Fibroblast of skin of left biceps (primary cell): ENCODE measurements around the gene SFMBT2.

Source experiments
- DNase-seq, 2 experiments: peaks; one replicate each; pipeline ENCODE4 v3.0.0-alpha.2; 2013; ENCODE audit warnings: low read depth in 2 of 2

The SFMBT2 gene

DNA sequence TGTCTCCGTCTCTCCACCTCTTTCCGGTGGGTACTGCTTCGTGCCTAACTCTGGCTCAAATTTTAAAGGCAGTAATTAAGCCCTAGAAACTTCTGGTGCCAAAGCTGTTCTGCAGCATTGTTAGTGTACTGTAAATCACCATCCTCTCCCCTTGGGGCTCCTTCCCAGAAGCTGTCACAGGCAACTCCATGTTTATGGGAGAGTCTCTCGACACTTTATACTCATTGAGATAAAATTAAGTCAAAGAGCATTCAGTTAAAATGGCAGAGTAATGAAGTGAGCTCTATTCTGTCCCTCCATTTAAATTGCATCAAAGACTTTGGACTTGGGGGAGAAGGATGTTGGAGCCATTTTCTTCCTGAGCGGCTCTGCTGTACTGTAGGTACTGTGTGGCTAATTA, 274.8 kb downstream of the SFMBT2 start:
- DNase-seq, result no peak

DNA sequence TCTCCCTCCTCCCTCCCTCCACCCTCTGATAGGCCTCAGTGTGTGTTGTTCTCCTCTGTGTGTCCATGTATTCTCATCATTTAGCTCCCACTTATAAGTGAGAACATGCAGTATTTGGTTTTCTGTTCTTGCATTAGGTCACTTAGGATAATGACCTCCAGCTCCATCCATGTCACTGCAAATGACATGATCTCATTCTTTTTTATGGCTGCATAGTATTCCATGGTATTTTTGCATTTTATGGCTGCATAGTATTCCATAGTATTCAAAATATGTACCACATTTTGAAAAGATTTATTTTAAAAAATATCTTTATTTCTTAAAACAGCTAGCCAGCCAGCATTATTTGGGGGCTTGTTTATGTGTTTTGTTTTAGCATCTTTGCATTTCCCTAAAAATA, 275.6 kb downstream of the SFMBT2 start:
- DNase-seq, result no peak

DNA sequence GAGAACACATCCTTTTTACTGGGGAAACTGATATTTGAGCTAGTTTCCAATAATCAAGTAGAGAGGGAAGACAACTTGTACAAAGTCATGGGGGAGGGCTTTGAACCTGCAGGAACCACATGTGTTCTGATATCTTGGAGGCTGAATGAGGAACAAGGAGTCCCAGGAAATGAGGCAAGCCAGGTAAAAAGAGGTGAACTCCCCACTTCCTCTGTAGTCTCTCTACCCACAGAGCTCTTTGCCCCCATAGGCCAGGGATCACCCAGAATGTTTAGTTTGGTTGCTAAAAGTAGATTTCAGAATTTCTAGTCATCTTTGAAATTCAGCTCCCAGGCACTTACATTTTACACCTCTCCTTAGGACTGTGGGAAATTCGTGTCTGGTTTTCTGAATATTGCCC, 276.4 kb downstream of the SFMBT2 start:
- no peak for DNase-seq

DNA sequence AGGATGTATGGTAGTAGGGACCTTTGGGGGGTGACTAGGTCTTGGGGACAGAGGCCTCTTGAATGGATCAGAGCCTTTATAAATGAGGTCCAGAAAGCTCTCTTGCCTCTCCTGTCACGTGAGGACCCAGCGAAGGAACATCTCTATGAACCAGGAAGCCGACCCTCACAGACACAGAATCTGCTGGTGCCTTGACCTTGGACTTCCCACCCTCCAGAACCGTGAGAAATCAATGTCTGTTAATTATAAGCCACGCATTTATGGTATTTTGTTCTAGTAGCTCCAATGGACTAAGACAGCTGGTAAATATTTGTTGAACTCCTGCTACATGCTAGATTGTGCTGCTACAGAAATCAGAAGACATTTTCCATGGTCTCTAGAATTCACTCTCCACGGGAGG, 276.9 kb downstream of the SFMBT2 start:
- no peak for DNase-seq

DNA sequence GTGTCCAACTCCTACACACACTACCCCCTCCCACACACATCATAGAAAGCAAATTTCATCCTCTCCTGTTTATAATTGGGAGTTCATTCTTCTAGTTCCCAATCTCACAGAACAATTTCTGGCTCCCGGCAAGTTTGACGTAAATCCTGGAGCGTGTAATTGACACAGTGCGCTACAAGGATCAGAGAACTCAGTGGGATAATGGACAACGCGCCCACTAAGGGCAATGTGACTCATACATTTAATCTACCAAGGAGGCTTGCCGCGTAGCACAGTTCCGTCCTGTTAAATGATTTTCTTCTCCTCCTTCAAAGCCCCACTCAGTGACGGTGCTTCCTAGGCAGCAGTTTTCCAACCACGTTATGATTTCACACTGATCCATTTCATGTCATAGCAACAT, 277.6 kb downstream of the SFMBT2 start:
- no peak for DNase-seq

DNA sequence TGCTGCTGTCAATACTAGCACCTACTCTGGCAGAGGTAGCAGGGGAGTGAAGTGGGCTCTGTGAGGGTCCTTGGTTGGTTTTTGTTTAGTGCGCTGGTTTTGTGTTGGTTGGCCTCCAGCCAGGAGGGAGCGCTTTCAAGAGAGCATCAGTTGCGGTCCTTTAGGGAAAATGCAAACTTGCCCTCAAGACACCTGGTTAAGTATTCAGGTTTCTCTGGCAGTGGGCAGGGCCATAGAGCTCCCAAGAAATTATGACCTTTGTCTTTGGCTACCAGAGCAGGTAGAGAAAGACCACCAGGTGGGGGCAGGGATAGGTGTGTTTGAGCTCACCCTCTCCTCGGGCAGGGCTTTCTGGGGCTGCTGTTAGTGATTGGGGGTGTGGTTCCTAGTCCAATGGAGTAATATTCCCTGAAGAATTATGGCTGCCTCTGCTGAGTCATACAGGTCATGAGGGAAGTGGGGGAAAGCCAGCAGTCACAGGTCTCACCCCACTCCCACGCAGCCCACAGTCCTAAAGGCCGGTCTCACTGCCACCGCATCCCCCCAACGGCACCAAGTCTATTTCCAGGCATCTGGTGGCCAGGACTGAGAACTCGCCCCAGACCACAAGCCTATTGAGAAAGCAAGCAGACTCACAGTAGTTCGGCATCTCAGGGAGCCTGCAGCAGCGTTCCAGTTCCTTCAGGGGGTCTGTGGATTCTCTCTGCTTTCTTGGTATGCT, 280.5 kb downstream of the SFMBT2 start:
- DNase-seq, result no peak

DNA sequence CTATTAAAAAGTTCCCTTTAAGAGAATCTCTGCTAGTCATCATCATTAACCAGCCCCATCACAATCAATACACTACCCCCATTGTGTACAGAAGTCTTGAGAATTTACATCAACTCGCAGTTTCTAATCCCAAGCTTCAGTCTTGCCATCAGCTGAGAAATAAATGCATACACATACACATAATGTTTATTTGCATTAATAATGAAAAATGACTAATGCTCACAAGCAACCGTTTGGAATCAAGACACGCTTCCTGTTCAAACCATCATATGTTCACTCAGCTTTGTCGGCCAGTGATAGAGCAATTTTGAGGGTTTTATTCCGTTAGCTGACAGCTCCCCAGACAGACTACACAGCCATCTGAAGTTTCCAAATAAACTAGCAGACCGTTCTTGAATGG, 287.1 kb downstream of the SFMBT2 start:
- DNase-seq, result no peak

DNA sequence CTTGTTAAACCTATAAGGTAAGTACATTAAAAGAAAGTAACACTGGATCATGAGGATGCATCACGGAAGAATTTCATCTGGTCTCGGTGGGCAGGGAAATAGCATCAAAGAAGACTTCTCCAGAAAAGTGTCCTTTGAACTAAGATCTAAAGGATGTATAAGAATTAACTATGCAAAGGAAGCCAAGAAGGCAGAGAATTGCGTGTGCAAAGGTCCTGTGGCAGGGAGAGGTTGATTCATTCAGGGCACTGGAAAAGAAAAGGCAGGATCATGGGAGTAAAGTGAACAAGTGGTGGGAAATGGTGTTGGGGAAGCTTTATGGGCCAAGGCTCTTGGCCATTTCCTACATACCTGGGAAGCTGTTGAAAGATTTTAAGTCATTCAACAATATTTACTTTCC, 288.3 kb downstream of the SFMBT2 start:
- no peak for DNase-seq

DNA sequence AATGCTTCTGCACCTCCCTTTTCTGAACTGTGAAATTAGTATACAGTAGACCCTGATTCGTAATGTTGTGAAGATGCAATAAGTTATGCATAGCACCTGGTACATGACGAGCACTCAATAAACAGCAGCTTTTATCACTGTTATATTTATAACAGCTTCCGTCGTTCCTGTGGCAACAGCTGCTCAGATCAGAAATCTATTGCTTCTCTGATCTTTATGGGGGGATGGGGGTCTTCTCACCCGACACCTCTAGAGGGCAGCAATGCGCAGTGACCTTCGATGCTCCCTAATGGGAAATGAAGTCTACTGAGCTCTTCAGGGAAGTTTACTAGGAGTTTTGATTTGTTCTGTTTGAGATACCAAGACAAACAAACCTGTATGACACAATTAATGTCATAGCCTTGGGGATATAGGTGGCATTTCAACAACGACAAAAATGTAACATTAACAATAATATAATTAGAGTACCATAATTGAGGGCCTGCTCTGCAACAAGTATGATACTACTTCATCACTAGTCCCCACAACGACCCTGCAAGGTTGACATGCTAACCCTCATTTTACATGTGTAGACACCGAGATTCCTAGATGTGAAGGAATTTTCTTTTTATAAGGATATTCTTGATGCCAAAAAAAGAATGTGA, 289.6 kb downstream of the SFMBT2 start:
- DNase-seq, result no peak

DNA sequence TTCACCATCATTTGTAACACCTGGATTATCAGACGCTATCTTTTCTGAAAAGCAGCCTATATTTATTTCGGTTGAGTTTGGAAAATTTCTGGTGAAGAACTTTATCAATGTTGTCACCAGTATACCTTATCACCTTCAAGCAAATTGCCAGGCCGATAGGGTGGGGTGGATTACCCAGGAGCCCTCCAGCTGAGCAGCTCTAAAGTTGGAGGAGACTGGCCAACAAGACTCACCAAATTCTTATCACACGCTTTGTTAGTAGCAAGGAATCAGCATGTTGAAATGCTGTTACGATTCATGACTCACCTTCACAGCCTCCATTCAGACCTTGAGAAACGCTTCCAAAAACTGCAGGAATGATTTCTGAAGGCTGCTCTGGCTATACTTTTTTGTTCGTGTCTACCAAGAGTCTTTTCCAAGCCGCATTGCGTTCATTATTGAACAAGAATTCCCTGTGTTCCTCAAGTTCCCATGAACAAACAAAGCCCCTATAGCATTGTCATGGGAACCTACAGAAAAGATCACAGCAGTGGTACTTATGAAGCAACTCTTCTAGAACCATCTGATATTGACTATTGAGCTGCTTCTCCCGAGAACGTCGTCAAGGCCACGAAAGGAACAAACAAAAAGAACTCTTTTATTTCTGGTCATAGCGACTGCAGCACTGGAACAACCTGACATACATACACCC, 291.4 kb downstream of the SFMBT2 start:
- DNase-seq, result no peak

DNA sequence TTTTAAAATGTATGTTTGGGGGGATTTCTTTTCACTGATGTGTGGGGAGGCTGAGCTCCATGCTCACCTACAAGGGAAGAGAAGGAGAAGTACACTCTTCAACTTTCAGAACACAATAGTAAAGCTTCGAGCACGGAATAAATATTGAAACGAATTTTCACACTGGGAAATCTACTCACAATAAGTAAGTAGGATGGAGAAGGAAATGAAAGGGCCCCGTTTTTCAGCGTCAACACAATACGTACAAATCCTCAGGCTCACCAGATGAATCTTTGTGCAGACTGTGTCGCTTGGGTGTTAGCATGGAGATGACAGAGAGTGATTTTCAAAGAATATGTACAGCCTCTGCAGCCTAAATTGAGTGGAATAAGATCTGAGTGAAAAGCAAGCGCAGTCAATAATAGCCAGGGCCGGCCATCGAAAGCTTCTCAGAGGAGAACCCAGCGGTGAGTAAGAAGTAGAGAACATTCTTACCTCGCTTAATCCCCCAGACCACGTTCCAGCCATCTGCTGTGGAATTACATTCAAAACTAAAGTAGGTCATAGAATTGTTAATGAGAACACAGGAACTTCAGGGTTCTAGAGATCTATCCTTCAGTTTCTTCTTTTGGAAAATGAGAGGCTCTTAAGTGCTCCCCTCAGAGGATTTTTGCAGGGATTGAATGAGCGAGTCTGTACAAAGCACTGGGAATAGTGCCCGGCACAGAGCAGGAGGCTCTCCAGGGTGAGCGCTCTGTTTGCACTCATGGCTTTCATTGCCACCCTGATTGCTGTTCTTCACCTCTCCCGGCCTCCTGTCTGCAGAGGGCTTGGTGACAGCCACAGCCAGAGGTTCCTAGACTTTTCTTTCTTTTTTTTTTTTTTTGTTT, 292.8 kb downstream of the SFMBT2 start:
- DNase-seq, result no peak

DNA sequence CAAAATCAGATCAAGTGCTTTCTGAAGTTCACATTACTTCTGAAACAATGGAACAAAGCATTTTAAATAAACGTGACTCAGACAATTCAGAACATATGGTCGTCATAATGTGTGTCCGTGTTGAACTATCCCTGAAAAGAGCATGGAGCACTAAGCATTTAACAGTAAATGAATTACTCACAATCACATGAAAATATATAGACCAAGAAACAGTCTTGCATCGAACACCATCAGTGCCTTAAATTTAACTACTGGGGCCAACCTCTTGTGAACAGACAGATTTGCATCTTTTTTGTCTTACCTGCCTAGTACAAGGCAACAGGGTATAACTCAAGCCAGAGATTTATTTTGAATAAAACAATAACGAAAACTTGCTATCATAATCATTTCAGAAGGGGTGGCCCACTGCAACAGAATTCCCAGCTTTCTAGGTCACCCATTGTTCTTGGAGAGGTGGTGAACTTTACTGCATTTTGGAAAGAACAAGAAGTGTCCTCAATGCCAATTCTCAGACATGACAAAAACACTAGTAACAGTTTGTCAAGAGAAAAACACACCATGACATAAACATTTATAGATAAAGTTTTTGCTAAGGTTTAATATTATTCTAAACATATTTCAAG, 293.5 kb downstream of the SFMBT2 start:
- no peak for DNase-seq

DNA sequence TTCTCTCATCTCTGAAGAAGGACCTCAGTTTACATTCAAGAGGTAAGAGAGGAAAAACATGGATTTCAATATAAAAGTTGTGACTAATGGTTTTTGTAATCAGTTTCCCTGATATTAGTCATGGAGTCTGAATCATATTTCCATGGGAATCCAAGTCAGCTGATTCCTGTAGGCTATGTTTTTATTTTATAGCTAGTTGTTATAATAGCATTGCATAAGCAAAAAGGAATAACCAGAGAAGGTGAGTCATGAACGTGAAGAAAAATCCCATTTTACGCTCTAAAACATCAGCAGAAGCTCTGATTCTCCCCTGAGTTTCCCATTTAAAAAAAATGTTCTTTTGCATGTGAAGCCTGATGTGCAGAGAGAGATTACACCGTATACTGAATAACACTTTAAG, 299.3 kb downstream of the SFMBT2 start:
- peak; percentile 44 to 64 for DNase-seq

DNA sequence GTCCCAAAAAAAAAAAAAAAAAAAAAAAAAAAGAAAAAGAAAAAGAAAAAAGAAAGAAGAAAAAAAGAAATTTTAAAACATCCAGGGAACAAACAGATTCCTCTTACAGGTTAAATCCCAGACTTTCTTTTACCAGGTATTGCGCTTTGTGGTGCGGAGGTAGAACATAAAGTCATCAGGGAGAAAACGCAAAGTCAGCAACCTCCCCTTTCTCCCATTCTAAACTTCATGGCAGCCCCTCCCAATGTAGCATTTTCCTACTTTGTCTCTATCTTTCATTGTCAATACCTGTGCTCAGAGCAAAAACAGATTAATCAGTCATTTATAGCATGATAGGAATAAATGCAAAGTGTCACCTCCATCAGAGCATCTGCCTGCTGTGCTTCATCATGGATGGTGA, 299.7 kb downstream of the SFMBT2 start:
- DNase-seq, result no peak
